IMR-90 (cell line): ENCODE data around the gene MYEOV. TPM values are rescaled to one million over a fixed set of nuclear protein-coding genes. Genes with fewer than 3 reads are reported as not detected.

ENCODE experiments used
- ATAC-seq: fragments of 200-7000 bp; cut with Tn5 transposase; 2 replicates; pipeline ENCODE4 v1.9.1; 2020; ENCODE audit warnings: low read depth, mild to moderate bottlenecking, moderate library complexity
- BruUV-seq: library from RNA; stranded (reverse); fragments of 400-500 nt; replicated peaks from 2 replicates; lab custom pipeline; 2021; lab: Mats Ljungman, UMichigan
- CTCF ChIA-PET: fragments of 300-600 bp; formaldehyde crosslinking; extraction: SDS; loops from one replicate; lab custom pipeline; 2021; ENCODE audit warnings: antibody characterized with exemption; lab: Yijun Ruan, JAX
- POLR2A ChIA-PET: fragments of 300-600 bp; sonication (Branson Sonifier 250); formaldehyde crosslinking; loops from one replicate; lab custom pipeline; 2022; ENCODE audit warnings: antibody characterized with exemption; ENCODE audit not compliant: unreplicated experiment; lab: Charles Lee
- DNase-seq: peaks from one replicate; pipeline ENCODE4 v3.0.0; 2013
- H2AFZ ChIP-seq: replicated peaks from 2 replicates; pipeline ENCODE3; 2013; ENCODE audit warnings: low read length, mild to moderate bottlenecking; ENCODE audit not compliant: poor library complexity
- H2AK5ac ChIP-seq: 2 replicates; pipeline ENCODE4 v1.6.1; 2013; ENCODE audit warnings: low read depth, low read length, inconsistent platforms
- H2AK9ac ChIP-seq: replicated peaks from 2 replicates; pipeline ENCODE3; 2013; ENCODE audit warnings: mild to moderate bottlenecking, low read depth, low read length, moderate library complexity; ENCODE audit not compliant: poor library complexity
- H2BK120ac ChIP-seq: 2 replicates; pipeline ENCODE4 v1.6.1; 2013; ENCODE audit warnings: low read depth, low read length, inconsistent platforms
- H2BK15ac ChIP-seq: 3 replicates; pipeline ENCODE4 v1.6.1; 2013; ENCODE audit warnings: low read depth, low read length, inconsistent platforms
- H2BK20ac ChIP-seq: 2 replicates; pipeline ENCODE4 v1.6.1; 2013; ENCODE audit warnings: low read depth, mild to moderate bottlenecking, inconsistent platforms, low read length, moderate library complexity
- H2BK5ac ChIP-seq: 2 replicates; pipeline ENCODE4 v1.6.1; 2013; ENCODE audit warnings: mild to moderate bottlenecking, low read depth, low read length, inconsistent platforms; ENCODE audit not compliant: poor library complexity, severe bottlenecking
- H3K14ac ChIP-seq: replicated peaks from 2 replicates; pipeline ENCODE4 v1.6.1; 2013; ENCODE audit warnings: low read depth, low read length, inconsistent platforms
- H3K18ac ChIP-seq: 2 replicates; pipeline ENCODE4 v1.6.1; 2013; ENCODE audit warnings: low read depth, low read length, control low read depth
- H3K23ac ChIP-seq: 2 replicates; pipeline ENCODE4 v1.6.1; 2013; ENCODE audit warnings: low read depth, low read length, inconsistent platforms
- H3K27ac ChIP-seq: 2 replicates; pipeline ENCODE4 v1.5.1; 2013; ENCODE audit warnings: mild to moderate bottlenecking, control low read depth, low read length; ENCODE audit not compliant: insufficient read depth
- H3K27me3 ChIP-seq: 2 replicates; pipeline ENCODE4 v1.6.1; 2013; ENCODE audit warnings: low read length; ENCODE audit not compliant: control insufficient read depth, insufficient read depth
- H3K36me3 ChIP-seq: 2 replicates; pipeline ENCODE4 v1.6.1; 2013; ENCODE audit warnings: low read length, mixed read lengths; ENCODE audit not compliant: control insufficient read depth, insufficient read depth
- H3K4ac ChIP-seq: 2 replicates; pipeline ENCODE4 v1.6.1; 2013; ENCODE audit warnings: low read depth, low read length, inconsistent platforms
- H3K4me1 ChIP-seq: 2 replicates; pipeline ENCODE4 v1.6.1; 2013; ENCODE audit warnings: low read length, mixed read lengths; ENCODE audit not compliant: control insufficient read depth, insufficient read depth
- H3K4me2 ChIP-seq: 2 replicates; pipeline ENCODE4 v1.6.1; 2013; ENCODE audit warnings: low read depth, mild to moderate bottlenecking, control low read depth, low read length, moderate library complexity
- H3K4me3 ChIP-seq: 2 replicates; pipeline ENCODE4 v1.5.1; 2013; ENCODE audit warnings: low read depth, mild to moderate bottlenecking, control low read depth, low read length, moderate library complexity; ENCODE audit not compliant: insufficient read depth
- H3K56ac ChIP-seq: 2 replicates; pipeline ENCODE4 v1.6.1; 2013; ENCODE audit warnings: low read length, inconsistent platforms; ENCODE audit not compliant: insufficient read depth; ENCODE audit errors: extremely low read depth
- H3K79me1 ChIP-seq, 2 experiments: 2 replicates each; pipeline ENCODE4 v1.6.1; 2013; ENCODE audit warnings: low read length in 2 of 2, inconsistent platforms in 1 of 2, low read depth in 1 of 2
- H3K9ac ChIP-seq: 2 replicates; pipeline ENCODE4 v1.6.1; 2013; ENCODE audit warnings: low read depth, low read length, control low read depth
- H3K9me1 ChIP-seq: 2 replicates; pipeline ENCODE4 v1.6.1; 2013; ENCODE audit warnings: low read length, inconsistent platforms; ENCODE audit not compliant: insufficient read depth
- H3K9me3 ChIP-seq: 2 replicates; pipeline ENCODE4 v1.6.1; 2013; ENCODE audit warnings: low read length; ENCODE audit not compliant: control insufficient read depth, insufficient read depth
- H4K20me1 ChIP-seq: 2 replicates; pipeline ENCODE4 v1.6.1; 2013; ENCODE audit warnings: low read length, inconsistent platforms; ENCODE audit not compliant: insufficient read depth
- H4K5ac ChIP-seq: 2 replicates; pipeline ENCODE4 v1.6.1; 2013; ENCODE audit warnings: mild to moderate bottlenecking, low read depth, low read length, control low read depth
- H4K8ac ChIP-seq, 2 experiments: 2 replicates each; pipeline ENCODE4 v1.6.1; 2013; ENCODE audit warnings: low read depth in 2 of 2, low read length in 2 of 2, control low read depth in 1 of 2, inconsistent platforms in 1 of 2
- H4K91ac ChIP-seq: 2 replicates; pipeline ENCODE4 v1.6.1; 2013; ENCODE audit warnings: low read depth, low read length, inconsistent platforms; ENCODE audit not compliant: insufficient read depth
- BHLHE40 ChIP-seq: fragments of 150-350 bp; IDR thresholded peaks from 2 replicates; pipeline ENCODE4 v1.6.1; 2016; ENCODE audit warnings: mild to moderate bottlenecking, low read depth, low read length
- CHD1 ChIP-seq: IDR thresholded peaks from 2 replicates; pipeline ENCODE4 v1.6.1; 2012; ENCODE audit warnings: low read depth, low read length, improper control_type of control experiment
- MAZ ChIP-seq: IDR thresholded peaks from 2 replicates; pipeline ENCODE4 v1.6.1; 2012; ENCODE audit warnings: low read depth, mild to moderate bottlenecking, low read length, improper control_type of control experiment, moderate library complexity, borderline replicate concordance
- MXI1 ChIP-seq: IDR thresholded peaks from 2 replicates; pipeline ENCODE4 v1.6.1; 2012; ENCODE audit warnings: low read depth, mild to moderate bottlenecking, low read length, moderate library complexity, borderline replicate concordance
- POLR2A ChIP-seq: IDR thresholded peaks from 2 replicates; pipeline ENCODE4 v1.6.1; 2012; ENCODE audit warnings: mild to moderate bottlenecking, low read depth, low read length
- RCOR1 ChIP-seq: IDR thresholded peaks from 2 replicates; pipeline ENCODE4 v1.6.1; 2012; ENCODE audit warnings: mild to moderate bottlenecking, low read length, improper control_type of control experiment; ENCODE audit not compliant: insufficient replicate concordance
- RFX5 ChIP-seq: IDR thresholded peaks from 2 replicates; pipeline ENCODE4 v1.8.0; 2012; ENCODE audit warnings: low read depth, mild to moderate bottlenecking, low read length, moderate library complexity
- SMC3 ChIP-seq: fragments of 150-350 bp; IDR thresholded peaks from 2 replicates; pipeline ENCODE4 v1.6.1; 2016; ENCODE audit warnings: low read depth, mild to moderate bottlenecking, antibody characterized with exemption, low read length, moderate library complexity
- WGBS, 2 experiments: methylation state at CpG; one replicate each; pipeline versions ENCODE4 v1.1.5 to v1.1.7; 2013; ENCODE audit warnings: missing lambda C conversion rate in 2 of 2; ENCODE audit not compliant: insufficient read length in 1 of 2; ENCODE audit errors: extremely low coverage in 2 of 2; 5-methylcytosine and 5-hydroxymethylcytosine counted together
- dilution Hi-C: fragments of 300-500 bp; cut with HindIII; formaldehyde crosslinking; loops from one replicate; pipeline ENCODE4 v1.14.3; 2018; ENCODE audit warnings: low sequenced_read_pairs; ENCODE audit not compliant: unreplicated experiment
- in situ Hi-C: fragments of 300-500 bp; cut with MboI; formaldehyde crosslinking; loops from 3 replicates; pipeline ENCODE4 v1.14.3; 2019; ENCODE audit warnings: low sequenced_read_pairs, inconsistent platforms, mixed read lengths
- intact Hi-C: fragments of 100-400 bp; cut with micrococcal nuclease; formaldehyde crosslinking; loops from 2 replicates; pipeline ENCODE4 v1.10.0; 2022
- polyA plus RNA-seq, 3 experiments: library from polyadenylated mRNA; depleted of rRNA; stranded (reverse); fragments of >200 nt; gene quantifications; 2 replicates each; pipeline ENCODE4 v1.2.3, GENCODE V29; 2012; ENCODE audit warnings: low replicate concordance in 1 of 3
- total RNA-seq: library from RNA; depleted of rRNA; stranded (reverse); fragments of >200 nt; gene quantifications from 2 replicates; pipeline ENCODE4 v1.2.3, GENCODE V29; 2012
- TF ChIP-seq, protein P1 (sequence below): fragments of 150-350 bp; IDR thresholded peaks from 2 replicates; pipeline ENCODE4 v1.6.1; 2017; ENCODE audit warnings: mild to moderate bottlenecking, antibody characterized with exemption, low read length, low read depth
- TF ChIP-seq, protein P2 (sequence below): conservative IDR thresholded peaks from 2 replicates; pipeline ENCODE4 v1.5.1; 2012; ENCODE audit warnings: mild to moderate bottlenecking, low read depth, low read length, improper control_type of control experiment
- TF ChIP-seq, protein P3 (sequence below): fragments of 150-350 bp; IDR thresholded peaks from 2 replicates; pipeline ENCODE4 v1.6.1; 2016; ENCODE audit warnings: low read depth, mild to moderate bottlenecking, low read length, moderate library complexity, borderline replicate concordance

MYEOV gene
- total and polyA plus RNA-seq, 2 of the 4 experiments (the other 2 are of a cell fraction) = 5.8 to 6.8 TPM

DNA sequence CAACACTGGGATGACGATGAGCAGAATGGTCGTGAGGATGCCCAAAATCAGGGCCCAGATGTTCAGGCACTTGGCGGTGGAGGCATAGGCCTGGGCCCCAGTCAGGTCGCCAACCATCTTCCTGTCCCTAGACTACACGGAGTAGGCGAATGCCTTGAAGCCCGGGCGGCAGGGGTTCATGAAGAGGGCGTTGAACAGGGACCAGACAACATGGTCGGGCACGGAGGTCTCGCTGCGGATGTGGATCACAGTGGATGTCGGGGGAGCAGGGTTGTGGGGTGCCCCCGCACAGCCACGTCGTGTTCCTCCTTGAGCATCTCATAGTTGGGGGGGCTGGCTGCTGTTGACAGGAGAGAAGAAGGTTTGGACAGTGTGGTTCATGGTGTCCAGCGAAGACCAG, 9.5 kb downstream of the MYEOV start:
- in situ Hi-C loops = loop anchor here (5.0 kb wide), 1 partner anchor 339 kb away; the partner anchor contains the start of gene CCND1
- Histone ChIP-seq H3K9ac (no peak overlapping the region), H3K23ac (no peak overlapping the region), H4K20me1 (no peaks in the 10 kb centered on the region), H3K4me2 (no peak overlapping the region), H2AK5ac (peak overlapping the region; percentile 94), H3K27ac (no peak overlapping the region), H3K4me1 (peaks cover 38% of the 10 kb centered on the region), H2BK15ac (peak overlapping the region; percentile 70; the same call in 2 of the 3 replicates), H2BK120ac (peak overlapping the region; percentile 99), H4K8ac (peak overlapping the region; percentile 97 to 98; a peak in 2 of 4 replicates), H3K9me3 (no peaks in the 10 kb centered on the region), H3K4ac (peak overlapping the region; percentile 100), H2BK20ac (peak overlapping the region; percentile 93; the same call in 1 of the 2 replicates), H4K5ac (no peak overlapping the region), H2AK9ac (no peak overlapping the region), H2BK5ac (peak overlapping the region; percentile 36), H2AFZ (no peak overlapping the region), H3K4me3 (no peak overlapping the region), H3K56ac (no peak overlapping the region), H4K91ac (peak overlapping the region; percentile 72; the same call in 1 of the 2 replicates), H3K79me1 (peaks cover 12 to 79% of the 10 kb centered on the region in 2 experiments; a peak in 3 of 4 replicates), H3K14ac (no peak overlapping the region), H3K18ac (no peak overlapping the region), H3K36me3 (no peaks in the 10 kb centered on the region), H3K9me1 (peaks cover 24% of the 10 kb centered on the region), H3K27me3 (no peaks in the 10 kb centered on the region)
- WGBS, 2 experiments = 100% methylated on average over 2 of the region's 18 CpGs; no CpG with 5 or more reads in 1 of the 2 experiments
- POLR2A ChIA-PET = no interaction called here
- DNase-seq (no peak), ATAC-seq (no peak)
- CTCF ChIA-PET = no interaction called here
- dilution Hi-C loops = no loop called here
- TF ChIP-seq, protein P1, sequence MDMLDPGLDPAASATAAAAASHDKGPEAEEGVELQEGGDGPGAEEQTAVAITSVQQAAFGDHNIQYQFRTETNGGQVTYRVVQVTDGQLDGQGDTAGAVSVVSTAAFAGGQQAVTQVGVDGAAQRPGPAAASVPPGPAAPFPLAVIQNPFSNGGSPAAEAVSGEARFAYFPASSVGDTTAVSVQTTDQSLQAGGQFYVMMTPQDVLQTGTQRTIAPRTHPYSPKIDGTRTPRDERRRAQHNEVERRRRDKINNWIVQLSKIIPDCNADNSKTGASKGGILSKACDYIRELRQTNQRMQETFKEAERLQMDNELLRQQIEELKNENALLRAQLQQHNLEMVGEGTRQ = no peak
- TF ChIP-seq MXI1 (no peak), BHLHE40 (no peak), POLR2A (no peak), CHD1 (no peak), RFX5 (no peak), MAZ (no peak), SMC3 (no peak), RCOR1 (no peak)
- TF ChIP-seq, protein P2, sequence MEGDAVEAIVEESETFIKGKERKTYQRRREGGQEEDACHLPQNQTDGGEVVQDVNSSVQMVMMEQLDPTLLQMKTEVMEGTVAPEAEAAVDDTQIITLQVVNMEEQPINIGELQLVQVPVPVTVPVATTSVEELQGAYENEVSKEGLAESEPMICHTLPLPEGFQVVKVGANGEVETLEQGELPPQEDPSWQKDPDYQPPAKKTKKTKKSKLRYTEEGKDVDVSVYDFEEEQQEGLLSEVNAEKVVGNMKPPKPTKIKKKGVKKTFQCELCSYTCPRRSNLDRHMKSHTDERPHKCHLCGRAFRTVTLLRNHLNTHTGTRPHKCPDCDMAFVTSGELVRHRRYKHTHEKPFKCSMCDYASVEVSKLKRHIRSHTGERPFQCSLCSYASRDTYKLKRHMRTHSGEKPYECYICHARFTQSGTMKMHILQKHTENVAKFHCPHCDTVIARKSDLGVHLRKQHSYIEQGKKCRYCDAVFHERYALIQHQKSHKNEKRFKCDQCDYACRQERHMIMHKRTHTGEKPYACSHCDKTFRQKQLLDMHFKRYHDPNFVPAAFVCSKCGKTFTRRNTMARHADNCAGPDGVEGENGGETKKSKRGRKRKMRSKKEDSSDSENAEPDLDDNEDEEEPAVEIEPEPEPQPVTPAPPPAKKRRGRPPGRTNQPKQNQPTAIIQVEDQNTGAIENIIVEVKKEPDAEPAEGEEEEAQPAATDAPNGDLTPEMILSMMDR = no peak
- TF ChIP-seq, protein P3, sequence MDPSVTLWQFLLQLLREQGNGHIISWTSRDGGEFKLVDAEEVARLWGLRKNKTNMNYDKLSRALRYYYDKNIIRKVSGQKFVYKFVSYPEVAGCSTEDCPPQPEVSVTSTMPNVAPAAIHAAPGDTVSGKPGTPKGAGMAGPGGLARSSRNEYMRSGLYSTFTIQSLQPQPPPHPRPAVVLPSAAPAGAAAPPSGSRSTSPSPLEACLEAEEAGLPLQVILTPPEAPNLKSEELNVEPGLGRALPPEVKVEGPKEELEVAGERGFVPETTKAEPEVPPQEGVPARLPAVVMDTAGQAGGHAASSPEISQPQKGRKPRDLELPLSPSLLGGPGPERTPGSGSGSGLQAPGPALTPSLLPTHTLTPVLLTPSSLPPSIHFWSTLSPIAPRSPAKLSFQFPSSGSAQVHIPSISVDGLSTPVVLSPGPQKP = no peak
- intact Hi-C loops = no loop called here
- no TSS peak for BruUV-seq
